Caco-2 (cell line): ENCODE data around the gene MAF. TPM values are rescaled to one million over a fixed set of nuclear protein-coding genes. Genes with fewer than 3 reads are reported as not detected.

ENCODE experiments used
- BruUV-seq: library from RNA; stranded (reverse); fragments of 400-500 nt; replicated peaks from 2 replicates; lab custom pipeline; 2021; lab: Mats Ljungman, UMichigan
- CTCF ChIA-PET: fragments of 300-600 bp; sonication (Branson Sonifier 250); formaldehyde crosslinking; loops from one replicate; lab custom pipeline; 2022; ENCODE audit warnings: antibody characterized with exemption; lab: Charles Lee
- POLR2A ChIA-PET: fragments of 300-600 bp; sonication (Branson Sonifier 250); formaldehyde crosslinking; loops from one replicate; lab custom pipeline; 2022; ENCODE audit warnings: antibody characterized with exemption; lab: Charles Lee
- DNase-seq, 2 experiments: peaks; one replicate each; pipeline versions ENCODE4 v3.0.0 to v3.0.0-alpha.2; 2020 to 2022
- H3K27me3 ChIP-seq: replicated peaks from 2 replicates; pipeline ENCODE4 v1.6.0; 2011; ENCODE audit warnings: low read length; ENCODE audit not compliant: control insufficient read depth, insufficient read depth
- H3K36me3 ChIP-seq: 2 replicates; pipeline ENCODE4 v1.5.1; 2011; ENCODE audit warnings: low read length; ENCODE audit not compliant: control insufficient read depth, insufficient read depth
- H3K4me1 ChIP-seq: fragments of 250-450 bp; sonication (Bioruptor Pico); 2 replicates; pipeline ENCODE4 v1.5.1; 2020; ENCODE audit warnings: mild to moderate bottlenecking
- H3K4me3 ChIP-seq: 2 replicates; pipeline ENCODE4 v1.5.1; 2011; ENCODE audit warnings: low read depth, mild to moderate bottlenecking, control low read depth, low read length
- H3K9me3 ChIP-seq: fragments of 250-450 bp; sonication (Bioruptor Pico); 2 replicates; pipeline ENCODE4 v1.5.1; 2020; ENCODE audit warnings: mild to moderate bottlenecking, moderate library complexity
- H3K27ac Mint-ChIP-seq: one replicate; pipeline ENCODE4 v1.8.0; 2022; ENCODE audit warnings: mixed read lengths; ENCODE audit not compliant: unreplicated experiment
- H3K27me3 Mint-ChIP-seq: one replicate; pipeline ENCODE4 v1.8.0; 2022; ENCODE audit warnings: mixed read lengths; ENCODE audit not compliant: insufficient read depth, unreplicated experiment
- H3K36me3 Mint-ChIP-seq: one replicate; pipeline ENCODE4 v1.8.0; 2022; ENCODE audit warnings: mild to moderate bottlenecking, mixed read lengths; ENCODE audit not compliant: insufficient read depth, unreplicated experiment
- H3K4me1 Mint-ChIP-seq: one replicate; pipeline ENCODE4 v1.8.0; 2022; ENCODE audit warnings: low read depth, mixed read lengths; ENCODE audit not compliant: unreplicated experiment
- H3K4me3 Mint-ChIP-seq: one replicate; pipeline ENCODE4 v1.8.0; 2022; ENCODE audit warnings: mild to moderate bottlenecking, moderate library complexity, mixed read lengths; ENCODE audit not compliant: unreplicated experiment
- H3K9me3 Mint-ChIP-seq: one replicate; pipeline ENCODE4 v1.8.0; 2022; ENCODE audit warnings: mixed read lengths; ENCODE audit not compliant: unreplicated experiment
- CTCF ChIP-seq, 2 experiments: fragments of 200-600 bp in 1 of 2; IDR thresholded peaks; 1 replicate in 1 of 2; 2 replicates in 1 of 2; pipeline versions ENCODE4 v1.5.1 to v1.8.0; 2011 to 2022; ENCODE audit warnings: antibody characterized with exemption in 1 of 2, control low read depth in 1 of 2, inconsistent platforms in 1 of 2, low read depth in 1 of 2, low read length in 1 of 2, mild to moderate bottlenecking in 1 of 2, moderate library complexity in 1 of 2; ENCODE audit not compliant: insufficient read depth in 1 of 2, severe bottlenecking in 1 of 2, unreplicated experiment in 1 of 2
- intact Hi-C: fragments of 100-400 bp; cut with micrococcal nuclease; formaldehyde crosslinking; loops from one replicate; pipeline ENCODE4 v1.10.0; 2022; ENCODE audit not compliant: unreplicated experiment
- total RNA-seq: library from RNA; stranded (reverse); gene quantifications from 2 replicates; pipeline ENCODE4 v1.2.3, GENCODE V29; 2022

Gene MAF
- total RNA-seq, 1 experiment from 2014 or later = 3.6 TPM

DNA sequence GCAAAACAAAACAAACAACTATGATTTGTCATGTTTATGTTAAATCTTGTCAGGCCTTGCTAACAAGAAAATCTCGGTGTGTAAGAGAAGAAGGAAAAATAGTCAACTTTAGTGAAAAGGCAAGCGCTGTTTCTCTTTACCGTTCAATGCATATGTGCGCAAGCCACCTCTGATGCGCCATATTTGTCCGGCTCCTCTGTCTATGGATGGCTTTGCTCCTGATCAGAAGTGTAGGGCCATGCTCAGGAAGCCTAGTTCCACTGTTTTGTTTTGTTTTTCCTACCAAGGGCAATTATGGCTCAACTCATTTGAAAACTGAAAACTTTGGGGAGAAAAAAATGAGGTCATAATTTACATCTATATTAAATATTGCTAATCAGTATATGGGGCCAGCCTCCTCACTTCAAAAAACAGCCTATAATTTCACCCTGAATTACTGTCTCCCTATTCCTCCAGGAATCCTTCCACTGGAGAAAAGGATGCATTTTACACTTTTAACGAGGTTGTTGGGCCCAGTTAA lies 4.5 kb downstream of the MAF start:
- CTCF ChIA-PET = no interaction called here
- no TSS peak for BruUV-seq
- no peak overlapping the region for H3K27ac Mint-ChIP-seq

GRCh38 chr16:79595231-79595641 lies 5.3 kb downstream of the MAF start:
- no peaks in the 10 kb centered on the region for H3K4me1 Mint-ChIP-seq
- H3K36me3 ChIP-seq = no peaks in the 10 kb centered on the region
- no peaks in the 10 kb centered on the region for H3K9me3 ChIP-seq
- POLR2A ChIA-PET = no interaction called here
- peaks cover 24% of the 10 kb centered on the region for H3K27me3 Mint-ChIP-seq
- no peak overlapping the region for H3K4me3 Mint-ChIP-seq
- CTCF ChIA-PET = no interaction called here
- no peak overlapping the region for H3K4me3 ChIP-seq
- H3K27me3 ChIP-seq = peaks cover 5% of the 10 kb centered on the region
- BruUV-seq = no TSS peak
- peaks cover 2% of the 10 kb centered on the region for H3K36me3 Mint-ChIP-seq
- H3K27ac Mint-ChIP-seq = no peak overlapping the region
- no peak for TF ChIP-seq CTCF (IDR thresholded peaks at IDR 0.05; ENCODE audit: insufficient read depth in 1 of 2, low read depth in 1 of 2, low read length in 1 of 2, severe bottlenecking in 1 of 2, unreplicated experiment in 1 of 2)
- no peaks in the 10 kb centered on the region for H3K9me3 Mint-ChIP-seq
- intact Hi-C loops = no loop called here
- DNase-seq = no peak
- H3K4me1 ChIP-seq = no peaks in the 10 kb centered on the region

More for the DNA sequence above, 4.5 kb downstream of the MAF start:
- H3K4me3 Mint-ChIP-seq = no peak overlapping the region
- Histone ChIP-seq H3K4me1 (no peaks in the 10 kb centered on the region), H3K4me3 (no peak overlapping the region), H3K27me3 (peaks cover 5% of the 10 kb centered on the region), H3K36me3 (no peaks in the 10 kb centered on the region), H3K9me3 (no peaks in the 10 kb centered on the region)
- TF ChIP-seq CTCF (IDR thresholded peaks at IDR 0.05; ENCODE audit: insufficient read depth in 1 of 2, low read depth in 1 of 2, low read length in 1 of 2, severe bottlenecking in 1 of 2, unreplicated experiment in 1 of 2) = no peak
- H3K9me3 Mint-ChIP-seq = no peaks in the 10 kb centered on the region
- peaks cover 24% of the 10 kb centered on the region for H3K27me3 Mint-ChIP-seq
- POLR2A ChIA-PET = no interaction called here
- H3K4me1 Mint-ChIP-seq = no peaks in the 10 kb centered on the region
- DNase-seq = no peak
- peaks cover 10% of the 10 kb centered on the region for H3K36me3 Mint-ChIP-seq
- intact Hi-C loops = no loop called here

- Histone ChIP-seq H3K36me3 (no peaks in the 10 kb centered on the region), H3K4me3 (no peak overlapping the region), H3K27me3 (peaks cover 2% of the 10 kb centered on the region), H3K4me1 (no peaks in the 10 kb centered on the region), H3K9me3 (no peaks in the 10 kb centered on the region)
- Mint-ChIP-seq H3K9me3 (no peaks in the 10 kb centered on the region), H3K36me3 (no peaks in the 10 kb centered on the region), H3K4me1 (no peaks in the 10 kb centered on the region), H3K4me3 (no peak overlapping the region), H3K27me3 (peaks cover 23% of the 10 kb centered on the region), H3K27ac (no peak overlapping the region)
- POLR2A ChIA-PET = no interaction called here
- no peak for DNase-seq
- TF ChIP-seq CTCF (IDR thresholded peaks at IDR 0.05; ENCODE audit: insufficient read depth in 1 of 2, low read depth in 1 of 2, low read length in 1 of 2, severe bottlenecking in 1 of 2, unreplicated experiment in 1 of 2) = no peak
- CTCF ChIA-PET = no interaction called here
- no TSS peak for BruUV-seq
- intact Hi-C loops = no loop called here
Observed at GRCh38 chr16:79593754-79594153, 6.8 kb downstream of the MAF start.
